ENCODE data around the gene WNT11.

DNA sequence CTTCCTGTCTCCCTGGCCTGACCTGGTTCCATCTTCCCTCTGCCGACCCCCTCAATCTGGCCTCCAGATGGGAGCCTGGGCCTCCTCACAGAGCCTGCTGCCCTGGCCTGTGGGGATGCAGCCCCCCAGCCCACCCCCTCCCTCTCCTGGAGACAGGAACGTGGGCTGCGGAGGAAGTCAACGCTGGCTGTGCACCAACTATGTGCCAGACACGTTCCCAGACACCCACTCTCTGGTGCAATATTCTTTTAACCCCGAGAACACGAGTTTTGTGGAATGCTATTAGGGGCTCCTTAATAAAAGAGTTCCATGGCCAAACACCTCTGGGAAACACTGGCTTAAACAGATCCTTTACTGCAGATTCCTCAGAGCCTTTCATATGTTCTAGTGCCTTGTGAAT, 15.9 kb downstream of the WNT11 start:
- TF ChIP-seq, protein P1, sequence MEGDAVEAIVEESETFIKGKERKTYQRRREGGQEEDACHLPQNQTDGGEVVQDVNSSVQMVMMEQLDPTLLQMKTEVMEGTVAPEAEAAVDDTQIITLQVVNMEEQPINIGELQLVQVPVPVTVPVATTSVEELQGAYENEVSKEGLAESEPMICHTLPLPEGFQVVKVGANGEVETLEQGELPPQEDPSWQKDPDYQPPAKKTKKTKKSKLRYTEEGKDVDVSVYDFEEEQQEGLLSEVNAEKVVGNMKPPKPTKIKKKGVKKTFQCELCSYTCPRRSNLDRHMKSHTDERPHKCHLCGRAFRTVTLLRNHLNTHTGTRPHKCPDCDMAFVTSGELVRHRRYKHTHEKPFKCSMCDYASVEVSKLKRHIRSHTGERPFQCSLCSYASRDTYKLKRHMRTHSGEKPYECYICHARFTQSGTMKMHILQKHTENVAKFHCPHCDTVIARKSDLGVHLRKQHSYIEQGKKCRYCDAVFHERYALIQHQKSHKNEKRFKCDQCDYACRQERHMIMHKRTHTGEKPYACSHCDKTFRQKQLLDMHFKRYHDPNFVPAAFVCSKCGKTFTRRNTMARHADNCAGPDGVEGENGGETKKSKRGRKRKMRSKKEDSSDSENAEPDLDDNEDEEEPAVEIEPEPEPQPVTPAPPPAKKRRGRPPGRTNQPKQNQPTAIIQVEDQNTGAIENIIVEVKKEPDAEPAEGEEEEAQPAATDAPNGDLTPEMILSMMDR (IDR thresholded peaks at IDR 0.05; ENCODE audit: low read depth, low read length): no peak
- TF ChIP-seq POLR2A (IDR thresholded peaks at IDR 0.05; ENCODE audit: extremely low read depth, insufficient read length): no peak
